K562 (cell line): ENCODE data around the gene SFT2D2. TPM values are rescaled to one million over a fixed set of nuclear protein-coding genes. Genes with fewer than 3 reads are reported as not detected.
A peak's percentile ranks its signal among the peaks of the same experiment; 100 is the strongest.

Experiments used
- CCNT2 ChIP-seq: IDR thresholded peaks from 2 replicates; pipeline ENCODE4 v1.6.1; 2011; ENCODE audit warnings: borderline replicate concordance, low read depth, mild to moderate bottlenecking, moderate library complexity, mixed read lengths, low read length; ENCODE audit not compliant: insufficient read length; ENCODE audit errors: extremely low read depth
- ETS2 ChIP-seq: IDR thresholded peaks from 2 replicates; pipeline ENCODE4 v1.6.1; 2016; ENCODE audit warnings: borderline replicate concordance, missing genetic modification characterization, mild to moderate bottlenecking, moderate library complexity, missing compliant biosample characterization; ENCODE audit not compliant: poor library complexity, severe bottlenecking
- FOXJ3 ChIP-seq: sonication (generic); formaldehyde crosslinking; IDR thresholded peaks from 2 replicates; pipeline ENCODE4 v1.4.0; 2020; ENCODE audit warnings: mild to moderate bottlenecking, missing genetic modification reagents
- FOXP1 ChIP-seq: sonication (generic); formaldehyde crosslinking; IDR thresholded peaks from 2 replicates; pipeline ENCODE4 v1.8.0; 2022; ENCODE audit warnings: mild to moderate bottlenecking, missing genetic modification reagents
- FUS ChIP-seq: fragments of 200-400 bp; formaldehyde crosslinking; optimal IDR thresholded peaks from 2 replicates; pipeline ENCODE3; 2017; ENCODE audit warnings: low read depth, low read length
- KAT2B ChIP-seq: IDR thresholded peaks from one replicate; pipeline ENCODE4 v1.6.1; 2012; ENCODE audit warnings: low read depth, mild to moderate bottlenecking, control low read depth, inconsistent platforms, low read length, moderate library complexity
- NELFE ChIP-seq: IDR thresholded peaks from 2 replicates; pipeline ENCODE4 v1.6.1; 2011; ENCODE audit warnings: mild to moderate bottlenecking; ENCODE audit not compliant: insufficient read depth, insufficient read length
- SREBF1 ChIP-seq: fragments of 150-350 bp; IDR thresholded peaks from 2 replicates; pipeline ENCODE4 v1.6.1; 2014; ENCODE audit warnings: antibody characterized with exemption, low read depth, low read length, borderline replicate concordance
- STAT5A ChIP-seq: IDR thresholded peaks from 2 replicates; pipeline ENCODE4 v1.6.1; 2012; ENCODE audit warnings: low read length, inconsistent platforms, borderline replicate concordance
- ZNF121 ChIP-seq: sonication (generic); formaldehyde crosslinking; conservative IDR thresholded peaks from 2 replicates; pipeline ENCODE4 v1.8.0; 2022; ENCODE audit warnings: missing genetic modification reagents
- ZNF217 ChIP-seq: sonication (generic); formaldehyde crosslinking; IDR thresholded peaks from 2 replicates; pipeline ENCODE4 v1.8.0; 2022; ENCODE audit warnings: mild to moderate bottlenecking, missing genetic modification reagents
- polyA plus RNA-seq, 8 experiments: library from polyadenylated mRNA; depleted of rRNA in 4 of 8; stranded (reverse) in 5 of 8; unstranded in 3 of 8; fragments of >200 nt; fragmentation: Nextera tagmentation in 2 of 8; fragmentation: Illumina TruSeq in 1 of 8; extraction: Ambion mirVana in 2 of 8; extraction: Trizol in 1 of 8; gene quantifications; 2 replicates each; pipeline versions ENCODE4 v1.2.1 to v1.2.3, GENCODE V29; 2011 to 2014; ENCODE audit warnings: inconsistent platforms in 1 of 8, missing spikeins in 1 of 8
- total RNA-seq, 7 experiments: library from RNA; depleted of rRNA in 6 of 7; stranded (reverse); fragments of >200 nt in 6 of 7; fragmentation: Illumina TruSeq in 2 of 7; extraction: Trizol in 2 of 7; gene quantifications; 2 replicates each; pipeline versions ENCODE4 v1.2.1 to v1.2.3, GENCODE V29; 2011 to 2021; ENCODE audit warnings: low replicate concordance in 1 of 7
- TF ChIP-seq, protein P1 (sequence below): fragments of 450-650 bp; formaldehyde crosslinking; IDR thresholded peaks from 2 replicates; pipeline ENCODE4 v1.4.0; 2022; ENCODE audit warnings: missing genetic modification characterization
- TF ChIP-seq, protein P2 (sequence below): conservative IDR thresholded peaks from 2 replicates; pipeline ENCODE4 v1.6.1; 2011; ENCODE audit warnings: low read depth, mild to moderate bottlenecking, low read length; ENCODE audit not compliant: control insufficient read depth
- TF ChIP-seq, protein P3 (sequence below), 2 experiments: IDR thresholded peaks; 2 replicates each; pipeline ENCODE4 v1.6.1; 2012; ENCODE audit warnings: improper control_type of control experiment in 2 of 2, low read depth in 2 of 2, low read length in 2 of 2, borderline replicate concordance in 1 of 2
- TF ChIP-seq, protein P4 (sequence below): fragments of 250-450 bp; sonication (Bioruptor Pico); IDR thresholded peaks from 2 replicates; pipeline ENCODE4 v1.5.0; 2021; ENCODE audit warnings: mild to moderate bottlenecking, borderline replicate concordance
- TF ChIP-seq, protein P5 (sequence below): fragments of 450-650 bp; IDR thresholded peaks from 2 replicates; pipeline ENCODE4 v1.6.1; 2017; ENCODE audit warnings: mild to moderate bottlenecking, moderate library complexity

SFT2D2 gene
- total and polyA plus RNA-seq, 9 of the 15 experiments (the other 6 are each of a cell fraction or from before 2014, with no cell fraction given) = 3.4 to 50.1 (median 21.6) TPM

DNA sequence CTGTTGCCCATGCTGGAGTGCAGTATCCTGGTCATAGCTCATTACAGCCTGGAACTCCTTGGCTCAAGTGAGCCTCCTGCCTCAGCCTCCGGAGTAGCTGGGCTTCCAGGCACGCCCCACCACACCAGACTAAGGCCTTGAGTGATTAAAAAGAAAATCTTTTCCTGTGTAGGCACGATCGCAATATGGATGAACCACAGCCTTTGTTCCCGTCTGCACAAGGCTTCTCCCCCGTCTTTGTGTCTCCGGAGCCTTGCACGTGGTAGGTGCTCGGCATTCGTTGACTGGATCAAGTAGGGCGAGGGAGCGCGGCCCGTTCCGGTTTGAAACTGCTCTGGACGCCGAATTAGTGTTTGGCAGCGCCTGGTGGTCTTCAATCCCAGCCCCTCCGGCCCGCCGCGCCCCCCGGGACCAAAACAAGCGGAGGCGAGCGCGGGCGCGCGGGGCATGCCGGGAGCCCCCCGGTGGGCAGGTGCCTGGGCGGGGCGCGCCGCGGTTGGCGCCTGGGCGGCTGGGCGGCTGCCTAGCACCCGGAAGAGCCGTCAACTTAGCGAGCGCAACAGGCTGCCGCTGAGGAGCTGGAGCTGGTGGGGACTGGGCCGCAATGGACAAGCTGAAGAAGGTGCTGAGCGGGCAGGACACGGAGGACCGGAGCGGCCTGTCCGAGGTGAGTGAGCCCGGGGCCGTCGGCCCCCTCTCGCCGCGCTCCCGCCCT, at the start of gene SFT2D2 (continued):
- TF ChIP-seq, protein P1, sequence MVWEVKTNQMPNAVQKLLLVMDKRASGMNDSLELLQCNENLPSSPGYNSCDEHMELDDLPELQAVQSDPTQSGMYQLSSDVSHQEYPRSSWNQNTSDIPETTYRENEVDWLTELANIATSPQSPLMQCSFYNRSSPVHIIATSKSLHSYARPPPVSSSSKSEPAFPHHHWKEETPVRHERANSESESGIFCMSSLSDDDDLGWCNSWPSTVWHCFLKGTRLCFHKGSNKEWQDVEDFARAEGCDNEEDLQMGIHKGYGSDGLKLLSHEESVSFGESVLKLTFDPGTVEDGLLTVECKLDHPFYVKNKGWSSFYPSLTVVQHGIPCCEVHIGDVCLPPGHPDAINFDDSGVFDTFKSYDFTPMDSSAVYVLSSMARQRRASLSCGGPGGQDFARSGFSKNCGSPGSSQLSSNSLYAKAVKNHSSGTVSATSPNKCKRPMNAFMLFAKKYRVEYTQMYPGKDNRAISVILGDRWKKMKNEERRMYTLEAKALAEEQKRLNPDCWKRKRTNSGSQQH (CRISPR knock-in tag) = peak; percentile 72; the same call in 1 of the 2 replicates
- TF ChIP-seq KAT2B (no peak), FOXP1 (CRISPR knock-in tag) (peak; percentile 94), FUS (no peak), ETS2 (tag) (no peak), SREBF1 (no peak), CCNT2 (peak; percentile 92), STAT5A (no peak), NELFE (no peak), ZNF121 (CRISPR knock-in tag) (peak; percentile 84), FOXJ3 (no peak), ZNF217 (CRISPR knock-in tag) (no peak)
- TF ChIP-seq, protein P2, sequence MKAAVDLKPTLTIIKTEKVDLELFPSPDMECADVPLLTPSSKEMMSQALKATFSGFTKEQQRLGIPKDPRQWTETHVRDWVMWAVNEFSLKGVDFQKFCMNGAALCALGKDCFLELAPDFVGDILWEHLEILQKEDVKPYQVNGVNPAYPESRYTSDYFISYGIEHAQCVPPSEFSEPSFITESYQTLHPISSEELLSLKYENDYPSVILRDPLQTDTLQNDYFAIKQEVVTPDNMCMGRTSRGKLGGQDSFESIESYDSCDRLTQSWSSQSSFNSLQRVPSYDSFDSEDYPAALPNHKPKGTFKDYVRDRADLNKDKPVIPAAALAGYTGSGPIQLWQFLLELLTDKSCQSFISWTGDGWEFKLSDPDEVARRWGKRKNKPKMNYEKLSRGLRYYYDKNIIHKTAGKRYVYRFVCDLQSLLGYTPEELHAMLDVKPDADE = peak; percentile 37; the same call in 1 of the 2 replicates
- TF ChIP-seq, protein P3, sequence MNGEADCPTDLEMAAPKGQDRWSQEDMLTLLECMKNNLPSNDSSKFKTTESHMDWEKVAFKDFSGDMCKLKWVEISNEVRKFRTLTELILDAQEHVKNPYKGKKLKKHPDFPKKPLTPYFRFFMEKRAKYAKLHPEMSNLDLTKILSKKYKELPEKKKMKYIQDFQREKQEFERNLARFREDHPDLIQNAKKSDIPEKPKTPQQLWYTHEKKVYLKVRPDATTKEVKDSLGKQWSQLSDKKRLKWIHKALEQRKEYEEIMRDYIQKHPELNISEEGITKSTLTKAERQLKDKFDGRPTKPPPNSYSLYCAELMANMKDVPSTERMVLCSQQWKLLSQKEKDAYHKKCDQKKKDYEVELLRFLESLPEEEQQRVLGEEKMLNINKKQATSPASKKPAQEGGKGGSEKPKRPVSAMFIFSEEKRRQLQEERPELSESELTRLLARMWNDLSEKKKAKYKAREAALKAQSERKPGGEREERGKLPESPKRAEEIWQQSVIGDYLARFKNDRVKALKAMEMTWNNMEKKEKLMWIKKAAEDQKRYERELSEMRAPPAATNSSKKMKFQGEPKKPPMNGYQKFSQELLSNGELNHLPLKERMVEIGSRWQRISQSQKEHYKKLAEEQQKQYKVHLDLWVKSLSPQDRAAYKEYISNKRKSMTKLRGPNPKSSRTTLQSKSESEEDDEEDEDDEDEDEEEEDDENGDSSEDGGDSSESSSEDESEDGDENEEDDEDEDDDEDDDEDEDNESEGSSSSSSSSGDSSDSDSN (IDR thresholded peaks at IDR 0.05; ENCODE audit: borderline replicate concordance in 1 of 2, low read depth in 2 of 2, low read length in 2 of 2) = peak; percentile 17 to 73; a peak in 1 of 4 replicates
- TF ChIP-seq, protein P4, sequence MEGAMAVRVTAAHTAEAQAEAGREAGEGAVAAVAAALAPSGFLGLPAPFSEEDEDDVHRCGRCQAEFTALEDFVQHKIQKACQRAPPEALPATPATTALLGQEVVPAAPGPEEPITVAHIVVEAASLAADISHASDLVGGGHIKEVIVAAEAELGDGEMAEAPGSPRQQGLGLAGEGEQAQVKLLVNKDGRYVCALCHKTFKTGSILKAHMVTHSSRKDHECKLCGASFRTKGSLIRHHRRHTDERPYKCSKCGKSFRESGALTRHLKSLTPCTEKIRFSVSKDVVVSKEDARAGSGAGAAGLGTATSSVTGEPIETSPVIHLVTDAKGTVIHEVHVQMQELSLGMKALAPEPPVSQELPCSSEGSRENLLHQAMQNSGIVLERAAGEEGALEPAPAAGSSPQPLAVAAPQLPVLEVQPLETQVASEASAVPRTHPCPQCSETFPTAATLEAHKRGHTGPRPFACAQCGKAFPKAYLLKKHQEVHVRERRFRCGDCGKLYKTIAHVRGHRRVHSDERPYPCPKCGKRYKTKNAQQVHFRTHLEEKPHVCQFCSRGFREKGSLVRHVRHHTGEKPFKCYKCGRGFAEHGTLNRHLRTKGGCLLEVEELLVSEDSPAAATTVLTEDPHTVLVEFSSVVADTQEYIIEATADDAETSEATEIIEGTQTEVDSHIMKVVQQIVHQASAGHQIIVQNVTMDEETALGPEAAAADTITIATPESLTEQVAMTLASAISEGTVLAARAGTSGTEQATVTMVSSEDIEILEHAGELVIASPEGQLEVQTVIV = peak; percentile 67; the same call in 1 of the 2 replicates
- TF ChIP-seq, protein P5, sequence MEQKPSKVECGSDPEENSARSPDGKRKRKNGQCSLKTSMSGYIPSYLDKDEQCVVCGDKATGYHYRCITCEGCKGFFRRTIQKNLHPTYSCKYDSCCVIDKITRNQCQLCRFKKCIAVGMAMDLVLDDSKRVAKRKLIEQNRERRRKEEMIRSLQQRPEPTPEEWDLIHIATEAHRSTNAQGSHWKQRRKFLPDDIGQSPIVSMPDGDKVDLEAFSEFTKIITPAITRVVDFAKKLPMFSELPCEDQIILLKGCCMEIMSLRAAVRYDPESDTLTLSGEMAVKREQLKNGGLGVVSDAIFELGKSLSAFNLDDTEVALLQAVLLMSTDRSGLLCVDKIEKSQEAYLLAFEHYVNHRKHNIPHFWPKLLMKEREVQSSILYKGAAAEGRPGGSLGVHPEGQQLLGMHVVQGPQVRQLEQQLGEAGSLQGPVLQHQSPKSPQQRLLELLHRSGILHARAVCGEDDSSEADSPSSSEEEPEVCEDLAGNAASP = no peak
